Keratinocyte (primary cell): ENCODE results near the gene PFDN5. TPM values are rescaled to one million over a fixed set of nuclear protein-coding genes. Genes with fewer than 3 reads are reported as not detected.

Experiments used
- DNase-seq: peaks from one replicate; pipeline ENCODE4 v3.0.0-alpha.2; 2011; ENCODE audit warnings: low read depth, missing footprints, low spot score
- FAIRE-seq: peaks from 2 replicates; lab custom pipeline; 2011; peaks lifted over from hg19 to GRCh38; lab: Jason Lieb, UNC
- H2AFZ ChIP-seq: 2 replicates; pipeline ENCODE4 v1.6.0; 2012; ENCODE audit warnings: low read length, control low read depth, inconsistent platforms; ENCODE audit not compliant: control insufficient read depth
- H3K27ac ChIP-seq: 2 replicates; pipeline ENCODE4 v1.5.1; 2011; ENCODE audit warnings: low read length; ENCODE audit not compliant: control insufficient read depth, insufficient read depth
- H3K27me3 ChIP-seq: 3 replicates; pipeline ENCODE4 v1.6.0; 2011; ENCODE audit warnings: low read length; ENCODE audit not compliant: control insufficient read depth, insufficient read depth; ENCODE audit errors: extremely low read depth
- H3K36me3 ChIP-seq, 2 experiments: 2 replicates in 1 of 2; 3 replicates in 1 of 2; pipeline ENCODE4 v1.5.1; 2011; ENCODE audit warnings: low read length in 2 of 2, mild to moderate bottlenecking in 1 of 2; ENCODE audit not compliant: control insufficient read depth in 2 of 2, insufficient read depth in 2 of 2; ENCODE audit errors: extremely low read depth in 1 of 2
- H3K4me1 ChIP-seq: 3 replicates; pipeline ENCODE4 v1.5.1; 2011; ENCODE audit warnings: low read length; ENCODE audit not compliant: control insufficient read depth, insufficient read depth; ENCODE audit errors: extremely low read depth
- H3K4me2 ChIP-seq: 3 replicates; pipeline ENCODE4 v1.6.0; 2011; ENCODE audit warnings: low read depth, low read length; ENCODE audit not compliant: control insufficient read depth, insufficient read depth; ENCODE audit errors: extremely low read depth
- H3K4me3 ChIP-seq, 3 experiments: fragments of 200-600 bp in 1 of 3; sonication (generic) in 1 of 3; 2 replicates in 2 of 3; 3 replicates in 1 of 3; pipeline ENCODE4 v1.5.1; 2011 to 2016; ENCODE audit warnings: low read length in 3 of 3, mild to moderate bottlenecking in 3 of 3, control low read depth in 2 of 3, inconsistent platforms in 1 of 3, low read depth in 1 of 3, mixed read lengths in 1 of 3, mixed run types in 1 of 3, moderate library complexity in 1 of 3; ENCODE audit not compliant: control insufficient read depth in 2 of 3, insufficient read depth in 2 of 3; ENCODE audit errors: extremely low read depth in 1 of 3
- H3K79me2 ChIP-seq: 2 replicates; pipeline ENCODE4 v1.6.0; 2012; ENCODE audit warnings: low read length; ENCODE audit not compliant: control insufficient read depth, insufficient read depth
- H3K9ac ChIP-seq: 3 replicates; pipeline ENCODE4 v1.6.0; 2011; ENCODE audit warnings: low read length; ENCODE audit not compliant: control insufficient read depth, insufficient read depth; ENCODE audit errors: extremely low read depth
- H3K9me1 ChIP-seq: 3 replicates; pipeline ENCODE4 v1.6.0; 2011; ENCODE audit warnings: low read length; ENCODE audit not compliant: control insufficient read depth, insufficient read depth; ENCODE audit errors: extremely low read depth
- H3K9me3 ChIP-seq: 2 replicates; pipeline ENCODE4 v1.5.1; 2012; ENCODE audit warnings: low read depth, low read length; ENCODE audit not compliant: control insufficient read depth
- H4K20me1 ChIP-seq: 3 replicates; pipeline ENCODE4 v1.6.0; 2011; ENCODE audit warnings: low read length; ENCODE audit not compliant: control insufficient read depth, insufficient read depth; ENCODE audit errors: extremely low read depth
- EZH2 ChIP-seq: IDR thresholded peaks from one replicate; pipeline ENCODE4 v1.6.1; 2012; ENCODE audit warnings: inconsistent platforms, mild to moderate bottlenecking, low read length, moderate library complexity
- dilution Hi-C: fragments of 300-500 bp; cut with MboI; formaldehyde crosslinking; loops from one replicate; pipeline ENCODE4 v1.7.0; 2020; ENCODE audit warnings: low sequenced_read_pairs; ENCODE audit not compliant: extremely low pct_ligation_motif_present
- polyA plus RNA-seq, 5 experiments: library from polyadenylated mRNA; depleted of rRNA in 3 of 5; stranded (reverse) in 3 of 5; stranded (forward) in 1 of 5; unstranded in 1 of 5; fragments of >200 nt; gene quantifications; 1 replicate in 1 of 5; 2 replicates in 3 of 5; 3 replicates in 1 of 5; pipeline versions ENCODE4 v1.2.1 to v1.2.3, GENCODE V29; 2011 to 2012; ENCODE audit warnings: missing spikeins in 2 of 5, low read depth in 1 of 5, low replicate concordance in 1 of 5
- TF ChIP-seq, protein P1 (sequence below), 3 experiments: IDR thresholded peaks in 1 of 3; conservative IDR thresholded peaks in 1 of 3; optimal IDR thresholded peaks in 1 of 3; 2 replicates in 2 of 3; 3 replicates in 1 of 3; pipeline versions ENCODE3 to v1.5.1; 2011; ENCODE audit warnings: low read length in 3 of 3, mild to moderate bottlenecking in 3 of 3, moderate library complexity in 2 of 3, control low read depth in 1 of 3, inconsistent platforms in 1 of 3; ENCODE audit not compliant: insufficient read depth in 2 of 3; ENCODE audit errors: extremely low read depth in 1 of 3

The PFDN5 gene
- polyA plus RNA-seq, 1 donor (not counting 4 experiments of a cell fraction or from before 2014, with no cell fraction given), result 659 TPM

DNA sequence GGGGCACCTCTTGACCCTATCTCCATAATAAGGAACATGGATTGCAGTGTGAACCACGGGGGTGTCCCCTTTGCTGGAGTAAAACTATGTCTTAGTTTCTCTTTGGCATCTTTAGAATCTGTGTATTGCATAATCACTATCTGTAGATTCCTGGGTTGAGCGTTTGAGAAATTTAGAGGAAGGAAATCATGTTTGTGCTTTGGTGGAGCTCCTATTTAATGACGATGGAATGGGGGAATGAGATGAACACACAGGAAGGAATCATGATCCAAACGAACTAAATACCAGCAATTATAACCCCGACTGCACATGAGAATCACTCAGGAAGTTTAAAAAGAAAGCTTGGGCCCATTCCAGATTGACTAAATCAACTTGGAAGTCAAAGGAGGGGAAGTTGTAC lies 2.8 kb downstream of the PFDN5 start:
- no peak overlapping the region for H2AFZ ChIP-seq
- DNase-seq (no peak), FAIRE-seq (no peak)
- peaks cover 11 to 25% of the 10 kb centered on the region in 2 experiments for H3K36me3 ChIP-seq
- TF ChIP-seq, protein P1, sequence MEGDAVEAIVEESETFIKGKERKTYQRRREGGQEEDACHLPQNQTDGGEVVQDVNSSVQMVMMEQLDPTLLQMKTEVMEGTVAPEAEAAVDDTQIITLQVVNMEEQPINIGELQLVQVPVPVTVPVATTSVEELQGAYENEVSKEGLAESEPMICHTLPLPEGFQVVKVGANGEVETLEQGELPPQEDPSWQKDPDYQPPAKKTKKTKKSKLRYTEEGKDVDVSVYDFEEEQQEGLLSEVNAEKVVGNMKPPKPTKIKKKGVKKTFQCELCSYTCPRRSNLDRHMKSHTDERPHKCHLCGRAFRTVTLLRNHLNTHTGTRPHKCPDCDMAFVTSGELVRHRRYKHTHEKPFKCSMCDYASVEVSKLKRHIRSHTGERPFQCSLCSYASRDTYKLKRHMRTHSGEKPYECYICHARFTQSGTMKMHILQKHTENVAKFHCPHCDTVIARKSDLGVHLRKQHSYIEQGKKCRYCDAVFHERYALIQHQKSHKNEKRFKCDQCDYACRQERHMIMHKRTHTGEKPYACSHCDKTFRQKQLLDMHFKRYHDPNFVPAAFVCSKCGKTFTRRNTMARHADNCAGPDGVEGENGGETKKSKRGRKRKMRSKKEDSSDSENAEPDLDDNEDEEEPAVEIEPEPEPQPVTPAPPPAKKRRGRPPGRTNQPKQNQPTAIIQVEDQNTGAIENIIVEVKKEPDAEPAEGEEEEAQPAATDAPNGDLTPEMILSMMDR (optimal IDR thresholded peaks at IDR 0.05 in 1 of 3, IDR thresholded peaks at IDR 0.05 in 1 of 3, conservative IDR thresholded peaks at IDR 0.05 in 1 of 3; ENCODE audit: extremely low read depth in 1 of 3, insufficient read depth in 2 of 3, low read length in 3 of 3), result no peak
- no peaks in the 10 kb centered on the region for H3K27me3 ChIP-seq
- no peaks in the 10 kb centered on the region for H4K20me1 ChIP-seq
- H3K9me1 ChIP-seq, result peaks cover 2% of the 10 kb centered on the region
- no peak overlapping the region for H3K9ac ChIP-seq
- peaks cover 26% of the 10 kb centered on the region for H3K4me1 ChIP-seq
- dilution Hi-C loops, result no loop called here
- no peak overlapping the region for H3K27ac ChIP-seq
- H3K79me2 ChIP-seq, result peaks cover 44% of the 10 kb centered on the region
- H3K4me2 ChIP-seq, result no peak overlapping the region
- H3K9me3 ChIP-seq, result no peaks in the 10 kb centered on the region
- no peak overlapping the region for H3K4me3 ChIP-seq

DNA sequence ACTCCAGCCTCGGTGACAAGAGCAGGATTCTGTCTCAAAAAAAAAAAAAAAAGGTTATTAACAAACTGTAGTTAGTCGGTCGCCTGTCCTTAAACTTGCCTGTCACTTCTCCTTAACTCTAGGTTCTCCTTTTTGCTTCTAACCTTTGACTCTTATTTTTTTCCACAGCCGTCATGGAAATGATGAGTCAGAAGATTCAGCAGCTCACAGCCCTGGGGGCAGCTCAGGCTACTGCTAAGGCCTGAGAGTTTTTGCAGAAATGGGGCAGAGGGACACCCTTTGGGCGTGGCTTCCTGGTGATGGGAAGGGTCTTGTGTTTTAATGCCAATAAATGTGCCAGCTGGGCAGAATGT lies 3.7 kb downstream of the PFDN5 start:
- H3K4me3 ChIP-seq, result peak overlapping the region; percentile 70 to 97 (median 91)
- dilution Hi-C loops, result no loop called here
- peak overlapping the region; percentile 88 for H3K9ac ChIP-seq
- no peak for TF ChIP-seq EZH2
- TF ChIP-seq, protein P1 (optimal IDR thresholded peaks at IDR 0.05 in 1 of 3, IDR thresholded peaks at IDR 0.05 in 1 of 3, conservative IDR thresholded peaks at IDR 0.05 in 1 of 3; ENCODE audit: extremely low read depth in 1 of 3, insufficient read depth in 2 of 3, low read length in 3 of 3), result no peak
- H4K20me1 ChIP-seq, result no peaks in the 10 kb centered on the region
- peaks cover 26% of the 10 kb centered on the region for H3K4me1 ChIP-seq
- H3K27ac ChIP-seq, result peak overlapping the region; percentile 85
- H3K79me2 ChIP-seq, result peaks cover 45% of the 10 kb centered on the region
- peak overlapping the region; percentile 97 for H3K4me2 ChIP-seq
- H3K9me1 ChIP-seq, result peaks cover 2% of the 10 kb centered on the region
- DNase-seq, result no peak
- no peaks in the 10 kb centered on the region for H3K9me3 ChIP-seq
- peaks cover 15 to 28% of the 10 kb centered on the region in 2 experiments for H3K36me3 ChIP-seq
- no peaks in the 10 kb centered on the region for H3K27me3 ChIP-seq
- FAIRE-seq, result no peak
- no peak overlapping the region for H2AFZ ChIP-seq
